Measurements from ENCODE around the gene WDR89.

- TF ChIP-seq EP300 (IDR thresholded peaks at IDR 0.05) (no peak), CTCF (IDR thresholded peaks at IDR 0.05) (no peak), POLR2A (IDR thresholded peaks at IDR 0.05) (no peak)
Measured at GRCh38 chr14:63673886-63674497, 32.3 kb upstream of the WDR89 start.

Measured in ovary (tissue), 3 donors.